ENCODE data around the gene IGLL1. TPM values are rescaled to one million over a fixed set of nuclear protein-coding genes. Genes with fewer than 3 reads are reported as not detected.

The IGLL1 gene
- total and polyA plus RNA-seq, 4 donors, result 17.4 TPM; not detected in 3

DNA sequence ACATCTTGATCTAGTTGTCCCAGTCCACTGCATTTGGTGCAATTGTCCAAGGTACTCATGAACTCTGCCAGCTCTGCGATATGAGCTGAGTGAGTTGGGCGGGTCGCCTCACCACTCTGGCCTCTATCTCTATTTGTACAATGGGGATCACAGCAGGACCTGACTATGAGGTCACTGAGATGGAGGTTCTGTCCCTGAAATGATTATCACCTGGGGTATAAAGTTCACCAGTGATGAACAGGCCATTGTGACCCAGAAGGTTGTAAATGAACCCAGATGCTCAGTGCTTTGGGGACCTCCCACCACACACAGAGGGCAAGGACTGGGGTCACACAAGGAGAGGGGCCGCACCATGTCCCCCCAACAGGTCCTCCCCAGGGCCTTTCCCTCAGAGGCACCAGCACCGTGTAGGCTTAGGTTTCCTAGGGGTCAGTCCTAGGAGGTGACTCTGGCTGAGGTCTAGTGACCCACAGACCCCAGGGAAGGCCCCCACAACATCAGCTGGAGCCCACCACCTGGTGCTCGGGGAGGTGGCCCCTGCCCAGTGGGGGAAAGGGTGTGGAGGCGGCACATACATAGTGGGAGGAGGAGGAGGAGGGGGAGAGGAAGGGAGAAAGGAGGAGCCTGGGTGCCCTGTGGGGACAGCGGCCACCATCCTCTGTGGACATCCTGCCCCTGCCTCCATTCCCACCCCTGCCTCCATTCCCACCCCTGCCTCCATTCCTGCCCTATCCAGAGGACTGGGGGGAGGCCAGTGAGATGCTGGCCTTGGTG lies 25.0 kb upstream of the IGLL1 start:
- no peak for DNase-seq (ENCODE audit: low spot score)
- Histone ChIP-seq H3K4me1 (ENCODE audit: control insufficient read depth in 4 of 4, insufficient read depth in 4 of 4, low read length in 3 of 4) (no peaks in the 10 kb centered on the region), H3K9ac (ENCODE audit: low read depth in 1 of 2, low read length in 2 of 2) (no peak overlapping the region), H3K27ac (ENCODE audit: low read depth in 1 of 2, low read length in 2 of 2) (no peak overlapping the region), H3K4me3 (ENCODE audit: low read depth in 1 of 3, low read length in 3 of 3) (no peak overlapping the region), H3K9me3 (ENCODE audit: control insufficient read depth in 4 of 4, low read length in 3 of 4) (no peaks in the 10 kb centered on the region), H3K27me3 (ENCODE audit: control insufficient read depth in 4 of 4, insufficient read depth in 4 of 4, low read length in 3 of 4) (no peaks in the 10 kb centered on the region), H3K36me3 (ENCODE audit: control insufficient read depth in 4 of 4, insufficient read depth in 3 of 4, low read depth in 1 of 4, low read length in 3 of 4) (no peaks in the 10 kb centered on the region)
- peak in 1 of 2 donors; percentile 19 for TF ChIP-seq HNF4A (conservative IDR thresholded peaks at IDR 0.05)
- no peak for TF ChIP-seq CTCF (IDR thresholded peaks at IDR 0.05; ENCODE audit: low read depth, low read length, missing input control)
- WGBS, result 83% methylated on average over 8 of the region's 8 CpGs

GRCh38 chr22:23603266-23603665 lies 23.2 kb upstream of the IGLL1 start:
- H3K9me3 ChIP-seq (ENCODE audit: control insufficient read depth in 4 of 4, low read length in 3 of 4), result no peaks in the 10 kb centered on the region
- no peak overlapping the region for H3K27ac ChIP-seq (ENCODE audit: low read depth in 1 of 2, low read length in 2 of 2)
- TF ChIP-seq ATF3 (IDR thresholded peaks at IDR 0.05) (no peak), SP1 (IDR thresholded peaks at IDR 0.05) (no peak), GABPA (IDR thresholded peaks at IDR 0.05 in 1 of 2, conservative IDR thresholded peaks at IDR 0.05 in 1 of 2) (no peak), HNF4G (IDR thresholded peaks at IDR 0.05) (no peak), FOXA1 (IDR thresholded peaks at IDR 0.05) (no peak), JUND (IDR thresholded peaks at IDR 0.05) (no peak), FOXA2 (IDR thresholded peaks at IDR 0.05) (no peak), CTCF (IDR thresholded peaks at IDR 0.05; ENCODE audit: low read depth, low read length, missing input control) (no peak), TAF1 (conservative IDR thresholded peaks at IDR 0.05) (no peak), RXRA (IDR thresholded peaks at IDR 0.05) (no peak)
- TF ChIP-seq, protein P1, sequence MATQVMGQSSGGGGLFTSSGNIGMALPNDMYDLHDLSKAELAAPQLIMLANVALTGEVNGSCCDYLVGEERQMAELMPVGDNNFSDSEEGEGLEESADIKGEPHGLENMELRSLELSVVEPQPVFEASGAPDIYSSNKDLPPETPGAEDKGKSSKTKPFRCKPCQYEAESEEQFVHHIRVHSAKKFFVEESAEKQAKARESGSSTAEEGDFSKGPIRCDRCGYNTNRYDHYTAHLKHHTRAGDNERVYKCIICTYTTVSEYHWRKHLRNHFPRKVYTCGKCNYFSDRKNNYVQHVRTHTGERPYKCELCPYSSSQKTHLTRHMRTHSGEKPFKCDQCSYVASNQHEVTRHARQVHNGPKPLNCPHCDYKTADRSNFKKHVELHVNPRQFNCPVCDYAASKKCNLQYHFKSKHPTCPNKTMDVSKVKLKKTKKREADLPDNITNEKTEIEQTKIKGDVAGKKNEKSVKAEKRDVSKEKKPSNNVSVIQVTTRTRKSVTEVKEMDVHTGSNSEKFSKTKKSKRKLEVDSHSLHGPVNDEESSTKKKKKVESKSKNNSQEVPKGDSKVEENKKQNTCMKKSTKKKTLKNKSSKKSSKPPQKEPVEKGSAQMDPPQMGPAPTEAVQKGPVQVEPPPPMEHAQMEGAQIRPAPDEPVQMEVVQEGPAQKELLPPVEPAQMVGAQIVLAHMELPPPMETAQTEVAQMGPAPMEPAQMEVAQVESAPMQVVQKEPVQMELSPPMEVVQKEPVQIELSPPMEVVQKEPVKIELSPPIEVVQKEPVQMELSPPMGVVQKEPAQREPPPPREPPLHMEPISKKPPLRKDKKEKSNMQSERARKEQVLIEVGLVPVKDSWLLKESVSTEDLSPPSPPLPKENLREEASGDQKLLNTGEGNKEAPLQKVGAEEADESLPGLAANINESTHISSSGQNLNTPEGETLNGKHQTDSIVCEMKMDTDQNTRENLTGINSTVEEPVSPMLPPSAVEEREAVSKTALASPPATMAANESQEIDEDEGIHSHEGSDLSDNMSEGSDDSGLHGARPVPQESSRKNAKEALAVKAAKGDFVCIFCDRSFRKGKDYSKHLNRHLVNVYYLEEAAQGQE (IDR thresholded peaks at IDR 0.05), result no peak
- TF ChIP-seq, protein P2, sequence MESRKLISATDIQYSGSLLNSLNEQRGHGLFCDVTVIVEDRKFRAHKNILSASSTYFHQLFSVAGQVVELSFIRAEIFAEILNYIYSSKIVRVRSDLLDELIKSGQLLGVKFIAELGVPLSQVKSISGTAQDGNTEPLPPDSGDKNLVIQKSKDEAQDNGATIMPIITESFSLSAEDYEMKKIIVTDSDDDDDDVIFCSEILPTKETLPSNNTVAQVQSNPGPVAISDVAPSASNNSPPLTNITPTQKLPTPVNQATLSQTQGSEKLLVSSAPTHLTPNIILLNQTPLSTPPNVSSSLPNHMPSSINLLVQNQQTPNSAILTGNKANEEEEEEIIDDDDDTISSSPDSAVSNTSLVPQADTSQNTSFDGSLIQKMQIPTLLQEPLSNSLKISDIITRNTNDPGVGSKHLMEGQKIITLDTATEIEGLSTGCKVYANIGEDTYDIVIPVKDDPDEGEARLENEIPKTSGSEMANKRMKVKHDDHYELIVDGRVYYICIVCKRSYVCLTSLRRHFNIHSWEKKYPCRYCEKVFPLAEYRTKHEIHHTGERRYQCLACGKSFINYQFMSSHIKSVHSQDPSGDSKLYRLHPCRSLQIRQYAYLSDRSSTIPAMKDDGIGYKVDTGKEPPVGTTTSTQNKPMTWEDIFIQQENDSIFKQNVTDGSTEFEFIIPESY (IDR thresholded peaks at IDR 0.05), result no peak
- TF ChIP-seq, protein P3, sequence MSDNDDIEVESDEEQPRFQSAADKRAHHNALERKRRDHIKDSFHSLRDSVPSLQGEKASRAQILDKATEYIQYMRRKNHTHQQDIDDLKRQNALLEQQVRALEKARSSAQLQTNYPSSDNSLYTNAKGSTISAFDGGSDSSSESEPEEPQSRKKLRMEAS (IDR thresholded peaks at IDR 0.05), result no peak
- 91% methylated on average over 7 of the region's 7 CpGs for WGBS
- H3K27me3 ChIP-seq (ENCODE audit: control insufficient read depth in 4 of 4, insufficient read depth in 4 of 4, low read length in 3 of 4), result no peaks in the 10 kb centered on the region
- H3K36me3 ChIP-seq (ENCODE audit: control insufficient read depth in 4 of 4, insufficient read depth in 3 of 4, low read depth in 1 of 4, low read length in 3 of 4), result no peaks in the 10 kb centered on the region
- H3K4me3 ChIP-seq (ENCODE audit: low read depth in 1 of 3, low read length in 3 of 3), result no peak overlapping the region
- H3K9ac ChIP-seq (ENCODE audit: low read depth in 1 of 2, low read length in 2 of 2), result no peak overlapping the region
- DNase-seq (ENCODE audit: low spot score), result no peak
- H3K4me1 ChIP-seq (ENCODE audit: control insufficient read depth in 4 of 4, insufficient read depth in 4 of 4, low read length in 3 of 4), result no peaks in the 10 kb centered on the region

All from liver (tissue), 9 donors.